Caco-2 (cell line): ENCODE data around the gene XPR1. TPM values are rescaled to one million over a fixed set of nuclear protein-coding genes. Genes with fewer than 3 reads are reported as not detected.

Source experiments
- BruUV-seq: library from RNA; stranded (reverse); fragments of 400-500 nt; replicated peaks from 2 replicates; lab custom pipeline; 2021; lab: Mats Ljungman, UMichigan
- CTCF ChIA-PET: fragments of 300-600 bp; sonication (Branson Sonifier 250); formaldehyde crosslinking; loops from one replicate; lab custom pipeline; 2022; ENCODE audit warnings: antibody characterized with exemption; lab: Charles Lee
- POLR2A ChIA-PET: fragments of 300-600 bp; sonication (Branson Sonifier 250); formaldehyde crosslinking; loops from one replicate; lab custom pipeline; 2022; ENCODE audit warnings: antibody characterized with exemption; lab: Charles Lee
- DNase-seq, 2 experiments: peaks; one replicate each; pipeline versions ENCODE4 v3.0.0 to v3.0.0-alpha.2; 2020 to 2022
- H3K27me3 ChIP-seq: replicated peaks from 2 replicates; pipeline ENCODE4 v1.6.0; 2011; ENCODE audit warnings: low read length; ENCODE audit not compliant: control insufficient read depth, insufficient read depth
- H3K36me3 ChIP-seq: 2 replicates; pipeline ENCODE4 v1.5.1; 2011; ENCODE audit warnings: low read length; ENCODE audit not compliant: control insufficient read depth, insufficient read depth
- H3K4me1 ChIP-seq: fragments of 250-450 bp; sonication (Bioruptor Pico); 2 replicates; pipeline ENCODE4 v1.5.1; 2020; ENCODE audit warnings: mild to moderate bottlenecking
- H3K4me3 ChIP-seq: 2 replicates; pipeline ENCODE4 v1.5.1; 2011; ENCODE audit warnings: low read depth, mild to moderate bottlenecking, control low read depth, low read length
- H3K9me3 ChIP-seq: fragments of 250-450 bp; sonication (Bioruptor Pico); 2 replicates; pipeline ENCODE4 v1.5.1; 2020; ENCODE audit warnings: mild to moderate bottlenecking, moderate library complexity
- H3K27ac Mint-ChIP-seq: one replicate; pipeline ENCODE4 v1.8.0; 2022; ENCODE audit warnings: mixed read lengths; ENCODE audit not compliant: unreplicated experiment
- H3K27me3 Mint-ChIP-seq: one replicate; pipeline ENCODE4 v1.8.0; 2022; ENCODE audit warnings: mixed read lengths; ENCODE audit not compliant: insufficient read depth, unreplicated experiment
- H3K36me3 Mint-ChIP-seq: one replicate; pipeline ENCODE4 v1.8.0; 2022; ENCODE audit warnings: mild to moderate bottlenecking, mixed read lengths; ENCODE audit not compliant: insufficient read depth, unreplicated experiment
- H3K4me1 Mint-ChIP-seq: one replicate; pipeline ENCODE4 v1.8.0; 2022; ENCODE audit warnings: low read depth, mixed read lengths; ENCODE audit not compliant: unreplicated experiment
- H3K4me3 Mint-ChIP-seq: one replicate; pipeline ENCODE4 v1.8.0; 2022; ENCODE audit warnings: mild to moderate bottlenecking, moderate library complexity, mixed read lengths; ENCODE audit not compliant: unreplicated experiment
- H3K9me3 Mint-ChIP-seq: one replicate; pipeline ENCODE4 v1.8.0; 2022; ENCODE audit warnings: mixed read lengths; ENCODE audit not compliant: unreplicated experiment
- CTCF ChIP-seq, 2 experiments: fragments of 200-600 bp in 1 of 2; IDR thresholded peaks; 1 replicate in 1 of 2; 2 replicates in 1 of 2; pipeline versions ENCODE4 v1.5.1 to v1.8.0; 2011 to 2022; ENCODE audit warnings: antibody characterized with exemption in 1 of 2, control low read depth in 1 of 2, inconsistent platforms in 1 of 2, low read depth in 1 of 2, low read length in 1 of 2, mild to moderate bottlenecking in 1 of 2, moderate library complexity in 1 of 2; ENCODE audit not compliant: insufficient read depth in 1 of 2, severe bottlenecking in 1 of 2, unreplicated experiment in 1 of 2
- intact Hi-C: fragments of 100-400 bp; cut with micrococcal nuclease; formaldehyde crosslinking; loops from one replicate; pipeline ENCODE4 v1.10.0; 2022; ENCODE audit not compliant: unreplicated experiment
- total RNA-seq: library from RNA; stranded (reverse); gene quantifications from 2 replicates; pipeline ENCODE4 v1.2.3, GENCODE V29; 2022

The XPR1 gene
- total RNA-seq, 1 experiment from 2014 or later = 34.4 TPM

- no peak overlapping the region for H3K27ac Mint-ChIP-seq
- H3K27me3 Mint-ChIP-seq = no peaks in the 10 kb centered on the region
- BruUV-seq = no TSS peak
- POLR2A ChIA-PET = no interaction called here
- Histone ChIP-seq H3K27me3 (no peaks in the 10 kb centered on the region), H3K36me3 (no peaks in the 10 kb centered on the region), H3K4me3 (no peak overlapping the region), H3K4me1 (peaks cover 33% of the 10 kb centered on the region), H3K9me3 (no peaks in the 10 kb centered on the region)
- intact Hi-C loops = no loop called here
- DNase-seq = no peak
- peaks cover 16% of the 10 kb centered on the region for H3K4me1 Mint-ChIP-seq
- no peak for TF ChIP-seq CTCF (IDR thresholded peaks at IDR 0.05; ENCODE audit: insufficient read depth in 1 of 2, low read depth in 1 of 2, low read length in 1 of 2, severe bottlenecking in 1 of 2, unreplicated experiment in 1 of 2)
- no peak overlapping the region for H3K4me3 Mint-ChIP-seq
- H3K36me3 Mint-ChIP-seq = peaks cover 13% of the 10 kb centered on the region
- H3K9me3 Mint-ChIP-seq = no peaks in the 10 kb centered on the region
- CTCF ChIA-PET = interaction anchor here (1.2 kb wide), 1 partner anchor 45 kb away, joined by 4 read pairs; no protein-coding TSS in a partner anchor
Observed at GRCh38 chr1:180926164-180926981, 294.6 kb downstream of the XPR1 start.

- Histone ChIP-seq H3K36me3 (no peaks in the 10 kb centered on the region), H3K4me1 (peaks cover 33% of the 10 kb centered on the region), H3K4me3 (no peak overlapping the region), H3K9me3 (no peaks in the 10 kb centered on the region), H3K27me3 (no peaks in the 10 kb centered on the region)
- no peaks in the 10 kb centered on the region for H3K27me3 Mint-ChIP-seq
- POLR2A ChIA-PET = no interaction called here
- no peaks in the 10 kb centered on the region for H3K9me3 Mint-ChIP-seq
- TF ChIP-seq CTCF (IDR thresholded peaks at IDR 0.05; ENCODE audit: insufficient read depth in 1 of 2, low read depth in 1 of 2, low read length in 1 of 2, severe bottlenecking in 1 of 2, unreplicated experiment in 1 of 2) = no peak
- peaks cover 13% of the 10 kb centered on the region for H3K36me3 Mint-ChIP-seq
- CTCF ChIA-PET = interaction anchor here (0.6 kb wide), 1 partner anchor 17 kb away, joined by 3 read pairs; no protein-coding TSS in a partner anchor
- no TSS peak for BruUV-seq
- H3K27ac Mint-ChIP-seq = no peak overlapping the region
- DNase-seq = no peak
- peaks cover 16% of the 10 kb centered on the region for H3K4me1 Mint-ChIP-seq
- no peak overlapping the region for H3K4me3 Mint-ChIP-seq
- intact Hi-C loops = no loop called here
Observed at GRCh38 chr1:180927348-180927747, 295.5 kb downstream of the XPR1 start.

- intact Hi-C loops = no loop called here
- Mint-ChIP-seq H3K36me3 (peaks cover 13% of the 10 kb centered on the region), H3K4me1 (peaks cover 13% of the 10 kb centered on the region), H3K4me3 (no peak overlapping the region), H3K27me3 (no peaks in the 10 kb centered on the region), H3K27ac (no peak overlapping the region), H3K9me3 (no peaks in the 10 kb centered on the region)
- H3K36me3 ChIP-seq = no peaks in the 10 kb centered on the region
- BruUV-seq = no TSS peak
- ChIA-PET CTCF (no interaction called here), POLR2A (no interaction called here)
- no peak for DNase-seq
- peaks cover 29% of the 10 kb centered on the region for H3K4me1 ChIP-seq
- H3K4me3 ChIP-seq = no peak overlapping the region
- TF ChIP-seq CTCF (IDR thresholded peaks at IDR 0.05; ENCODE audit: insufficient read depth in 1 of 2, low read depth in 1 of 2, low read length in 1 of 2, severe bottlenecking in 1 of 2, unreplicated experiment in 1 of 2) = no peak
- H3K27me3 ChIP-seq = no peaks in the 10 kb centered on the region
- no peaks in the 10 kb centered on the region for H3K9me3 ChIP-seq
Observed at GRCh38 chr1:180927841-180928240, 296.0 kb downstream of the XPR1 start.
